BJ (cell line): Measurements from ENCODE around the gene MAGEA8. TPM values are rescaled to one million over a fixed set of nuclear protein-coding genes. Genes with fewer than 3 reads are reported as not detected.

Experiments
- CTCF ChIA-PET: fragments of 350-600 bp; formaldehyde crosslinking; extraction: SDS; loops from one replicate; lab custom pipeline; 2021; ENCODE audit warnings: antibody characterized with exemption, inconsistent platforms; lab: Yijun Ruan, JAX
- POLR2A ChIA-PET: fragments of 300-600 bp; sonication (Branson Sonifier 250); formaldehyde crosslinking; extraction: SDS; loops from one replicate; lab custom pipeline; 2021; ENCODE audit warnings: antibody characterized with exemption; lab: Charles Lee
- DNase-seq: peaks from one replicate; pipeline ENCODE4 v3.0.0-alpha.2; 2011; ENCODE audit warnings: low read depth
- H3K27me3 ChIP-seq: 2 replicates; pipeline ENCODE4 v1.6.0; 2011; ENCODE audit warnings: low read length; ENCODE audit not compliant: control insufficient read depth, insufficient read depth
- H3K36me3 ChIP-seq: 2 replicates; pipeline ENCODE4 v1.5.1; 2011; ENCODE audit warnings: low read length; ENCODE audit not compliant: control insufficient read depth, insufficient read depth
- H3K4me3 ChIP-seq: 2 replicates; pipeline ENCODE4 v1.5.1; 2011; ENCODE audit warnings: low read depth, mild to moderate bottlenecking, control low read depth, low read length
- polyA plus RNA-seq: library from polyadenylated mRNA; depleted of rRNA; stranded (reverse); fragments of >200 nt; gene quantifications from 2 replicates; pipeline ENCODE4 v1.2.3, GENCODE V29; 2011
- TF ChIP-seq, protein P1 (sequence below): IDR thresholded peaks from 2 replicates; pipeline ENCODE4 v1.5.1; 2011; ENCODE audit warnings: low read depth, mild to moderate bottlenecking, control low read depth, inconsistent platforms, low read length, moderate library complexity; ENCODE audit not compliant: insufficient read depth

MAGEA8 gene
- polyA plus RNA-seq, 1 experiment: not detected

DNA sequence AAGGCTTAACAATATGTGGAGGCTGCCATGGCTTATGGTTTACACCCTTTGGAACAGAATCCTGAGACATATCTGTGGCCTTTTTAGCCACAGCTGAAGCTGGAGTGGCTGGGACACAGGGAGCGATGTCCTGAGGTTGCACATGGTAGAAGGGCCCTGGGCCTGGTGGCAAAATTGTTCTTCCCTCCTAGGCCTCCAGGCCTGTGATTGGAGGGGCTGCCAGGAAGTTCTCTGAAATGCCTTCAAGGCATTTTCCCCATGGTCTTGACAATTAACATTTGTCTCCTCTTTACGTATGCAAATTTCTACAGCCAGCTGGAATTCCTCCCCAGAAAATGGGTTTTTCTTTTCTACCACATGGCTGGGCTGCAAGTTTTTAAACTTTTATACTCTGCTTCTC lies 39.1 kb upstream of the MAGEA8 start:
- TF ChIP-seq, protein P1, sequence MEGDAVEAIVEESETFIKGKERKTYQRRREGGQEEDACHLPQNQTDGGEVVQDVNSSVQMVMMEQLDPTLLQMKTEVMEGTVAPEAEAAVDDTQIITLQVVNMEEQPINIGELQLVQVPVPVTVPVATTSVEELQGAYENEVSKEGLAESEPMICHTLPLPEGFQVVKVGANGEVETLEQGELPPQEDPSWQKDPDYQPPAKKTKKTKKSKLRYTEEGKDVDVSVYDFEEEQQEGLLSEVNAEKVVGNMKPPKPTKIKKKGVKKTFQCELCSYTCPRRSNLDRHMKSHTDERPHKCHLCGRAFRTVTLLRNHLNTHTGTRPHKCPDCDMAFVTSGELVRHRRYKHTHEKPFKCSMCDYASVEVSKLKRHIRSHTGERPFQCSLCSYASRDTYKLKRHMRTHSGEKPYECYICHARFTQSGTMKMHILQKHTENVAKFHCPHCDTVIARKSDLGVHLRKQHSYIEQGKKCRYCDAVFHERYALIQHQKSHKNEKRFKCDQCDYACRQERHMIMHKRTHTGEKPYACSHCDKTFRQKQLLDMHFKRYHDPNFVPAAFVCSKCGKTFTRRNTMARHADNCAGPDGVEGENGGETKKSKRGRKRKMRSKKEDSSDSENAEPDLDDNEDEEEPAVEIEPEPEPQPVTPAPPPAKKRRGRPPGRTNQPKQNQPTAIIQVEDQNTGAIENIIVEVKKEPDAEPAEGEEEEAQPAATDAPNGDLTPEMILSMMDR: no peak
- CTCF ChIA-PET: no interaction called here
- no peak for DNase-seq
- POLR2A ChIA-PET: no interaction called here
- Histone ChIP-seq H3K4me3 (no peak overlapping the region), H3K27me3 (no peaks in the 10 kb centered on the region), H3K36me3 (no peaks in the 10 kb centered on the region)

DNA sequence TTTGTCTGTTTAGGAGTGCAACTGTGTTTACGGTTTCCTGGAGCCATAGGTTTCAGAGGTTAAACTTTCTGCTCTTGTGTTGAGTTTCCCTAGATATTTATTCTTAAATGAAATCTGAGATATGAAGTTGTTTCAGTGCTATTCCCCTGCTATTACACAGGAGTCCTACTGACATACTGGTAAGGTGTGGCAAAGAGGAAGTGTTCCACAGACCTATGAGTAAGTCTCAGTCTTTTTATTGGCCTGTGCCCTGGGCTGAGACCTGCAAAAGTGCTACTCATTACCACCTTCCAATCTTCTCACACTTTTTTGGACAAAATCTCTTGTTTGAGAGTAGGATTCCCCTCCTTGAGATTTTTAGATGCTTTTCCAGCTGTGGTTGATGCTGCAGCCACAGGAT lies 35.6 kb upstream of the MAGEA8 start:
- H3K36me3 ChIP-seq: no peaks in the 10 kb centered on the region
- CTCF ChIA-PET: no interaction called here
- no peak for DNase-seq
- no peak overlapping the region for H3K4me3 ChIP-seq
- POLR2A ChIA-PET: no interaction called here
- H3K27me3 ChIP-seq: no peaks in the 10 kb centered on the region
- TF ChIP-seq, protein P1: no peak

DNA sequence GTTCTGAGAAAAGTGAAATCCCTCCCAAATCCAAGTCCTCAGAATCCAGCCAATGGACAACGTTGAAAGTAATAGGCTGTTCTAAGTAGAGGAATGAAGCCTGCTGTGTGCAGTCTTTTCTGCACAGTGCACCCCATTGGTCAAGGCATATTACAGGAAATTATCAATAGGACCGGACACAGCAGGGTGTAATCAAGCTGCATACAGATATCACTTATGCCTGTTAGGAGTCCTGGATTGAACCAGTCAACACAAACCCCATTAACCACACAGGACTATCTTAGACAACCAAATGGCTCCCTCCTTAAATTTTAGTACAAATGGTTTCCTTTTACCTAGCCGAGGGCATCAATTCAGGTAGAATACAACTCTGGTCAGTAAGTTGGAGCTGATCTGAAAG lies 34.2 kb upstream of the MAGEA8 start:
- POLR2A ChIA-PET: no interaction called here
- no peaks in the 10 kb centered on the region for H3K36me3 ChIP-seq
- no peaks in the 10 kb centered on the region for H3K27me3 ChIP-seq
- no peak overlapping the region for H3K4me3 ChIP-seq
- DNase-seq: no peak
- CTCF ChIA-PET: no interaction called here
- TF ChIP-seq, protein P1: no peak

- DNase-seq: no peak
- TF ChIP-seq, protein P1: no peak
- ChIA-PET CTCF (no interaction called here), POLR2A (no interaction called here)
- Histone ChIP-seq H3K36me3 (no peaks in the 10 kb centered on the region), H3K27me3 (no peaks in the 10 kb centered on the region), H3K4me3 (no peak overlapping the region)
Observed at GRCh38 chrX:149848855-149849254, 32.1 kb upstream of the MAGEA8 start.

DNA sequence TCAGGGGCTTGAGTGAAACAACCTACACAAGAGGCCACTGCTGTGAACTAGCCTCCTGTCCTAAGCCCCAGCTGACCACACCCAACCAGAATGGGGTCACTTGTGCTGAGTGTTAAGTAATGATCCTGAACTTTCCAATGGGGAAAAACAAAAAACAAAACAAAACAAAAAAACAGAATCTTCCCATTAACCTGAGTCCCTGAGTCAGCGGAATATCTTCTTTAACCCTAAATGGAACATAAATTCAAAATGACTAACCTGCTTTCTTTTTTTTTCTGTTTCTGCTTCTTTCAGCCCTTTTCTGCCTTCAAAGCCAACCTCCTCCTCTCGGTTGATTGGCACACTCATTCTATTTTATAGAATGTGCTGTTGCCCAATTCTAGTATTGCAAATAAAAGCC lies 31.2 kb upstream of the MAGEA8 start:
- Histone ChIP-seq H3K36me3 (no peaks in the 10 kb centered on the region), H3K27me3 (no peaks in the 10 kb centered on the region), H3K4me3 (no peak overlapping the region)
- POLR2A ChIA-PET: no interaction called here
- TF ChIP-seq, protein P1: no peak
- DNase-seq: no peak
- CTCF ChIA-PET: no interaction called here
